ENCODE data around the gene ATF4.

GRCh38 chr22:39560127-39560526 is 39.8 kb downstream of the ATF4 start:
- no peak for TF ChIP-seq CTCF (IDR thresholded peaks at IDR 0.05; ENCODE audit: low read depth, low read length)
- no peak for TF ChIP-seq POLR2A (IDR thresholded peaks at IDR 0.05; ENCODE audit: extremely low read depth, insufficient read length)
- no peak for TF ChIP-seq MAX (IDR thresholded peaks at IDR 0.05; ENCODE audit: low read depth, low read length)

Data from NB4 (cell line).